ENCODE results near the gene EPB41.
"Not testable (repeated sequence)": the region's sequence is repeated elsewhere in the genome, so short reads cannot be mapped to it uniquely, and the experiment has no call there.

Gene EPB41

DNA sequence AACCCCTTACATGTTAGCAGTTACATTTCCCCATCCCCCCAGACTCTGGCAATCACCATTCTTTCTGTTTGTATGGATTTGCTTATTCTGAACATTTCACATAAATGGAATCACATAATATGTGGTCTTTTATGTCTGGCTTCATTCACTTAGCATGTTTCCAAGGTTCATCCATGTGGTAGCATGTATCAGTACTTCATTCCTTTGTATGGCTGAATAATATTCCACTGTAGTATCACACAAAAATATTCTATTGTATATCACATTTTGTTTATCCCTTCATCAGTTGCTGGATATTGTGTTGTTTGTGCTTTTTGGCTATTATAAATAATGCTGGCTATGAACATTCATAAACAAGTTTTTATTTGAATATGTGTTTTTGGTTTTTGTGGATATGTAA is 22.2 kb downstream of the EPB41 start:
- Histone ChIP-seq H3K9me3 (ENCODE audit: control insufficient read depth, low read length) (no peaks in the 10 kb centered on the region), H3K4me1 (ENCODE audit: control insufficient read depth, insufficient read depth, low read length) (no peaks in the 10 kb centered on the region), H3K36me3 (ENCODE audit: control insufficient read depth, insufficient read depth, low read length) (no peaks in the 10 kb centered on the region), H3K27me3 (ENCODE audit: control insufficient read depth, insufficient read depth, low read length, poor library complexity, severe bottlenecking) (no peaks in the 10 kb centered on the region), H3K4me3 (ENCODE audit: insufficient read depth, low read depth, low read length) (no peak overlapping the region), H3K27ac (ENCODE audit: insufficient read depth, low read depth, low read length, poor library complexity, severe bottlenecking) (no peak overlapping the region)

GRCh38 chr1:28943581-28943980 is 29.2 kb downstream of the EPB41 start:
- 80 to 94% methylated on average over 3 of the region's 3 CpGs for WGBS, 2 experiments
- not testable (repeated sequence) for H3K4me1 ChIP-seq (ENCODE audit: control insufficient read depth, insufficient read depth, low read length); H3K4me3 ChIP-seq (ENCODE audit: insufficient read depth, low read depth, low read length); H3K36me3 ChIP-seq (ENCODE audit: control insufficient read depth, insufficient read depth, low read length); H3K9me3 ChIP-seq (ENCODE audit: control insufficient read depth, low read length); H3K27ac ChIP-seq (ENCODE audit: insufficient read depth, low read depth, low read length, poor library complexity, severe bottlenecking); H3K27me3 ChIP-seq (ENCODE audit: control insufficient read depth, insufficient read depth, low read length, poor library complexity, severe bottlenecking)

- H3K4me1 ChIP-seq (ENCODE audit: control insufficient read depth, insufficient read depth, low read length), result no peaks in the 10 kb centered on the region
- H3K4me3 ChIP-seq (ENCODE audit: insufficient read depth, low read depth, low read length), result no peak overlapping the region
- no peak overlapping the region for H3K27ac ChIP-seq (ENCODE audit: insufficient read depth, low read depth, low read length, poor library complexity, severe bottlenecking)
- no peaks in the 10 kb centered on the region for H3K9me3 ChIP-seq (ENCODE audit: control insufficient read depth, low read length)
- 95 to 100% methylated on average over 1 of the region's 1 CpG for WGBS, 2 experiments
- H3K36me3 ChIP-seq (ENCODE audit: control insufficient read depth, insufficient read depth, low read length), result no peaks in the 10 kb centered on the region
- H3K27me3 ChIP-seq (ENCODE audit: control insufficient read depth, insufficient read depth, low read length, poor library complexity, severe bottlenecking), result no peaks in the 10 kb centered on the region
These were observed 35.6 kb downstream of the EPB41 start for GRCh38 chr1:28950006-28950405.

DNA sequence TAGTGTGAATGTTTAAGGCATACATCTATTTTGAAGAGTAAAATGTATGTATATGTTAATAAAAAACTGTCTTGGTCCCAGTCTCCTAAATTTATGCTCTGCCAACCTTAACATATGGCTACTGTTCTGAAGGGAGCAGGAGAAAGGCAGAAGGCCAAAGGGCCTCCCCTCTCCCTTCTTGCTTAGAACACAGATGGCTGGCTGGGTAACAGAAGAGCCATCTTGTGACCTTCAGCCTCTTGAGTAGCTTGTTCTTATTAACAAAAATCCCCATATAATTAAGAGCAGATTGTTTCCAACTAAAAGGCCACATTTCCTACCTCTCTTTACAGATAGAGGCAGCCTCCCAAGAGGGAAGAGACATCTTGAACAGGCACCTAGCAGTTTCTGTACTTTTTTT is 36.1 kb downstream of the EPB41 start:
- Histone ChIP-seq H3K9me3 (ENCODE audit: control insufficient read depth, low read length) (no peaks in the 10 kb centered on the region), H3K4me1 (ENCODE audit: control insufficient read depth, insufficient read depth, low read length) (no peaks in the 10 kb centered on the region), H3K4me3 (ENCODE audit: insufficient read depth, low read depth, low read length) (no peak overlapping the region), H3K36me3 (ENCODE audit: control insufficient read depth, insufficient read depth, low read length) (no peaks in the 10 kb centered on the region), H3K27me3 (ENCODE audit: control insufficient read depth, insufficient read depth, low read length, poor library complexity, severe bottlenecking) (no peaks in the 10 kb centered on the region), H3K27ac (ENCODE audit: insufficient read depth, low read depth, low read length, poor library complexity, severe bottlenecking) (no peak overlapping the region)

- 86 to 100% methylated on average over 2 of the region's 2 CpGs for WGBS, 2 experiments
- H3K27ac ChIP-seq (ENCODE audit: insufficient read depth, low read depth, low read length, poor library complexity, severe bottlenecking), result no peak overlapping the region
- H3K9me3 ChIP-seq (ENCODE audit: control insufficient read depth, low read length), result no peaks in the 10 kb centered on the region
- peaks cover 6% of the 10 kb centered on the region for H3K4me1 ChIP-seq (ENCODE audit: control insufficient read depth, insufficient read depth, low read length)
- no peaks in the 10 kb centered on the region for H3K36me3 ChIP-seq (ENCODE audit: control insufficient read depth, insufficient read depth, low read length)
- no peak overlapping the region for H3K4me3 ChIP-seq (ENCODE audit: insufficient read depth, low read depth, low read length)
- no peaks in the 10 kb centered on the region for H3K27me3 ChIP-seq (ENCODE audit: control insufficient read depth, insufficient read depth, low read length, poor library complexity, severe bottlenecking)
These were observed 39.9 kb downstream of the EPB41 start for GRCh38 chr1:28954126-28954726.

DNA sequence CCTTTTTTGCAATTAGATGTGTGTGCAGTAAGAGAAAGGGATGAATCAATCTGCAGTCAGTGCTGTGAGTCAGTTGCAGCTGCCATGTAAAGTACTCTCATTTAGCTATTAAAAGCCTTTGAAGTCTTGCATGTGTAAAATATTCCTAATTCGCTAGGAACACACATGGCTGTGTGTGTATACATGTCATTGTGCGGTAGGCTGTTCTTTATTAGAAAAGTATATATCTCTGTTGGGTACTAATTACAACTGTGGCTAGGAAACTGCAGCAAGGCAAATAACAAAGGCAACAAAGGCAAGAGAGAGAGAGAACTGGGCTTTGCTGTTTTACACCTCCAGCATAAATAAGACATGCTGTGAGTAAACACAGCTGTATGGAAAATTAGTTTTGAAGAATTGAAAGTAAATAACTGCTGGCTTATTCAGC is 41.7 kb downstream of the EPB41 start:
- H3K27me3 ChIP-seq (ENCODE audit: control insufficient read depth, insufficient read depth, low read length, poor library complexity, severe bottlenecking), result no peaks in the 10 kb centered on the region
- H3K9me3 ChIP-seq (ENCODE audit: control insufficient read depth, low read length), result no peaks in the 10 kb centered on the region
- H3K4me1 ChIP-seq (ENCODE audit: control insufficient read depth, insufficient read depth, low read length), result peaks cover 6% of the 10 kb centered on the region
- H3K4me3 ChIP-seq (ENCODE audit: insufficient read depth, low read depth, low read length), result no peak overlapping the region
- H3K27ac ChIP-seq (ENCODE audit: insufficient read depth, low read depth, low read length, poor library complexity, severe bottlenecking), result no peak overlapping the region
- 50 to 70% methylated on average over 2 of the region's 2 CpGs for WGBS, 2 experiments
- no peaks in the 10 kb centered on the region for H3K36me3 ChIP-seq (ENCODE audit: control insufficient read depth, insufficient read depth, low read length)

DNA sequence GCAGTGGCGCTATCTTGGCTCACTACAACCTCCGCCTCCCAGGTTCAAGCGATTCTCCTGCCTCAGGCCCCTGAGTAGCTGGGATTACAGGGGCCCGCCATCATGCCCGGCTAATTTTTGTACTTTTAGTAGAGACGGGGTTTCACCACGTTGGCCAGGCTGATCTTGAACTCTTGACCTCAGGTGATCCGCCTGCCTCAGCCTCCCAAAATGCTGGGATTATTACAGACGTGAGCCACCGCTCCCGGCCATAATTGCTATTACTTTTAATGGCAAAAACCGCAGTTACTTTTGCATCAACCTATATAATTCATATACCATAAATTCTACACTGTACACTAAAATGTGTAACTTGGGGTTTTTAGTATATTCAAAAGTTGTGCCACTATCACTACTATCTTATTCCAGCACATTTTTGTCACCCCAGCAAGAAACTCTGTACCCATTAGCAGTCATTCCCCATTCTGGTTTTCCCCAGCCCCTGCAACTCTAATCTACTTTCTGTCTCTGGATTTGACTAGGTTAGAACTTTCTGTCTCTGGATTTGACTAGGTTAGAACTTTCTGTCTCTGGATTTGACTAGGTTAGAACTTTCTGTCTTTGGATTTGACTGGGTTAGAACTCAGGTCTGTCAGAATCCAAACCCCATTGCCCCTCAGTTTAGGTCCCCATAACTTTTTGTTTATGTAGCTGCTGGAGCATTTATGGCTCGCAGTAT is 47.9 kb downstream of the EPB41 start:
- WGBS, 2 experiments, result 91 to 92% methylated on average over 12 to 13 of the region's 13 CpGs
- H3K27ac ChIP-seq (ENCODE audit: insufficient read depth, low read depth, low read length, poor library complexity, severe bottlenecking); H3K36me3 ChIP-seq (ENCODE audit: control insufficient read depth, insufficient read depth, low read length); H3K4me1 ChIP-seq (ENCODE audit: control insufficient read depth, insufficient read depth, low read length); H3K27me3 ChIP-seq (ENCODE audit: control insufficient read depth, insufficient read depth, low read length, poor library complexity, severe bottlenecking); H3K4me3 ChIP-seq (ENCODE audit: insufficient read depth, low read depth, low read length); H3K9me3 ChIP-seq (ENCODE audit: control insufficient read depth, low read length): not testable (repeated sequence)

- no peak overlapping the region for H3K4me3 ChIP-seq (ENCODE audit: insufficient read depth, low read depth, low read length)
- no peak overlapping the region for H3K27ac ChIP-seq (ENCODE audit: insufficient read depth, low read depth, low read length, poor library complexity, severe bottlenecking)
- H3K27me3 ChIP-seq (ENCODE audit: control insufficient read depth, insufficient read depth, low read length, poor library complexity, severe bottlenecking), result no peaks in the 10 kb centered on the region
- H3K9me3 ChIP-seq (ENCODE audit: control insufficient read depth, low read length), result no peaks in the 10 kb centered on the region
- H3K36me3 ChIP-seq (ENCODE audit: control insufficient read depth, insufficient read depth, low read length), result no peaks in the 10 kb centered on the region
- WGBS, 2 experiments, result 64% methylated on average over 1 of the region's 1 CpG
- no peaks in the 10 kb centered on the region for H3K4me1 ChIP-seq (ENCODE audit: control insufficient read depth, insufficient read depth, low read length)
These were observed 51.0 kb downstream of the EPB41 start for GRCh38 chr1:28965271-28965870.

- no peaks in the 10 kb centered on the region for H3K36me3 ChIP-seq (ENCODE audit: control insufficient read depth, insufficient read depth, low read length)
- no peaks in the 10 kb centered on the region for H3K9me3 ChIP-seq (ENCODE audit: control insufficient read depth, low read length)
- 97% methylated on average over 2 of the region's 2 CpGs for WGBS, 2 experiments
- H3K4me3 ChIP-seq (ENCODE audit: insufficient read depth, low read depth, low read length), result no peak overlapping the region
- no peaks in the 10 kb centered on the region for H3K4me1 ChIP-seq (ENCODE audit: control insufficient read depth, insufficient read depth, low read length)
- no peak overlapping the region for H3K27ac ChIP-seq (ENCODE audit: insufficient read depth, low read depth, low read length, poor library complexity, severe bottlenecking)
- no peaks in the 10 kb centered on the region for H3K27me3 ChIP-seq (ENCODE audit: control insufficient read depth, insufficient read depth, low read length, poor library complexity, severe bottlenecking)
These were observed 52.2 kb downstream of the EPB41 start for GRCh38 chr1:28966617-28967016.

- Histone ChIP-seq H3K36me3 (ENCODE audit: control insufficient read depth, insufficient read depth, low read length) (no peaks in the 10 kb centered on the region), H3K27ac (ENCODE audit: insufficient read depth, low read depth, low read length, poor library complexity, severe bottlenecking) (no peak overlapping the region), H3K4me1 (ENCODE audit: control insufficient read depth, insufficient read depth, low read length) (no peaks in the 10 kb centered on the region), H3K27me3 (ENCODE audit: control insufficient read depth, insufficient read depth, low read length, poor library complexity, severe bottlenecking) (no peaks in the 10 kb centered on the region), H3K9me3 (ENCODE audit: control insufficient read depth, low read length) (no peaks in the 10 kb centered on the region), H3K4me3 (ENCODE audit: insufficient read depth, low read depth, low read length) (no peak overlapping the region)
- WGBS, 2 experiments, result 87 to 93% methylated on average over 9 of the region's 9 CpGs
These were observed 57.8 kb downstream of the EPB41 start for GRCh38 chr1:28971980-28972771.

Measured in ectodermal cell (in vitro differentiated cells).